ENCODE measurements around the gene PCGF3. TPM values are rescaled to one million over a fixed set of nuclear protein-coding genes. Genes with fewer than 3 reads are reported as not detected.

Gene PCGF3
- total RNA-seq, 6 experiments from 2014 or later = 13.0 to 23.5 (median 14.7) TPM

DNA sequence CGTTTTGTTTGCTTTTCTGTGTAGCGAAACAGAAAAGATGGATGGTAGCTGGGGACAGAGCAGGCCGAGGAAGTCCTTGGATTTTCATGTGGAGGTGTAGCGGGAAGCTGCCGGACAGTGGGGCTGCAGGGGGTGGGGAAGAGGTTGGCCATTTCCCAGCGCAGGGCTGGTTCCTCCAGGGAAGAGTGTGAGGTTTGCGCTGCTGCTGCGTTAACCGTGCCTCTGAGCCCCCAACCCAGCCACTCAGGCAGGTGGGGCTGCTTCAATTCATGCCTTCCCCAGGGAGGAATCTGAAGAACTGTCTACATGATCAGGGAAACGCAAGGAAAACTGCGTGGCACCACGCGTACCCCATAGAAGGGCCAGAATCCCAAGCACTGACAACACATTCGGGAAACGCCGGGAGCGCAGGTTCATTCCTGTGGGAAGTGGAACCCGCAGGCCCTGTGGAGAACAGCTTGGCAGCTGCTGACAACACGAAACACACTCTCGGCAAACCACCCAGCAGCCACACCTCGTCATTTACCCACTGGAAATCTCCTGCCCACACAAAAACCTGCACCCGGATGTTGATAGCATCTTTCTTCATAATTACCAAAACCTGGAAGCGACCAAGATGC, 57.7 kb downstream of the PCGF3 start:
- H3K4me3 ChIP-seq = no peak overlapping the region
- no peaks in the 10 kb centered on the region for H3K9me3 ChIP-seq
- intact Hi-C loops (cut with DNase I) = no loop called here
- H3K27ac ChIP-seq = no peak overlapping the region
- DNase-seq = peak in 1 of 3 donors; percentile 55
- no peak for ATAC-seq
- no peak for TF ChIP-seq POLR2A (IDR thresholded peaks at IDR 0.05)
- TF ChIP-seq, protein P1, sequence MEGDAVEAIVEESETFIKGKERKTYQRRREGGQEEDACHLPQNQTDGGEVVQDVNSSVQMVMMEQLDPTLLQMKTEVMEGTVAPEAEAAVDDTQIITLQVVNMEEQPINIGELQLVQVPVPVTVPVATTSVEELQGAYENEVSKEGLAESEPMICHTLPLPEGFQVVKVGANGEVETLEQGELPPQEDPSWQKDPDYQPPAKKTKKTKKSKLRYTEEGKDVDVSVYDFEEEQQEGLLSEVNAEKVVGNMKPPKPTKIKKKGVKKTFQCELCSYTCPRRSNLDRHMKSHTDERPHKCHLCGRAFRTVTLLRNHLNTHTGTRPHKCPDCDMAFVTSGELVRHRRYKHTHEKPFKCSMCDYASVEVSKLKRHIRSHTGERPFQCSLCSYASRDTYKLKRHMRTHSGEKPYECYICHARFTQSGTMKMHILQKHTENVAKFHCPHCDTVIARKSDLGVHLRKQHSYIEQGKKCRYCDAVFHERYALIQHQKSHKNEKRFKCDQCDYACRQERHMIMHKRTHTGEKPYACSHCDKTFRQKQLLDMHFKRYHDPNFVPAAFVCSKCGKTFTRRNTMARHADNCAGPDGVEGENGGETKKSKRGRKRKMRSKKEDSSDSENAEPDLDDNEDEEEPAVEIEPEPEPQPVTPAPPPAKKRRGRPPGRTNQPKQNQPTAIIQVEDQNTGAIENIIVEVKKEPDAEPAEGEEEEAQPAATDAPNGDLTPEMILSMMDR (IDR thresholded peaks at IDR 0.05) = no peak
- H3K36me3 ChIP-seq = peaks cover 0 to 27% (median 4%) of the 10 kb centered on the region in 4 donors
- peaks cover 0 to 19% (median 4%) of the 10 kb centered on the region in 4 donors for H3K4me1 ChIP-seq
- WGBS (ENCODE audit: insufficient coverage, low coverage, low lambda C conversion rate, missing lambda C conversion rate) = 86% methylated on average over 8 of the region's 23 CpGs
- H3K27me3 ChIP-seq = no peaks in the 10 kb centered on the region

DNA sequence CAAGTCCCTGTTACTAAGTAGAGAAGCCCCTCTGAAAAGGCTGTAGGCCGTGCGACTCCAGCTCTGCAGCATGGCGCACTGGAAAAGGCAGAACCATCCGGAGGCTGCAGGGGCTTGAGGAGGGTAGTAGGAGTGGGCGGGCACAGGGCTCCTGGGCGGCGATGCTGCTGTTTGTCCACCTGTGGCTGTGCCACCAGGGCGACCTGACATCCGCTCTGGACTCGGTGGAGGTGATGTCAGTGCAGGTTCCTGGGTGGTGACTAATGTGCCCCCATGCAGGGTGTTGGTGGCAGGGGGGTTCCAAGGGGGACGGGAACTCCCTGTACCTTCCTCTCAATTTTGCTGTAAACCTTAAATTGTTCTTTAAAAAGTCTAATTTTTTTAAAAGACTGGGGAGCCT, 58.3 kb downstream of the PCGF3 start:
- H3K36me3 ChIP-seq = peaks cover 0 to 27% (median 4%) of the 10 kb centered on the region in 4 donors
- no peak for TF ChIP-seq POLR2A (IDR thresholded peaks at IDR 0.05)
- TF ChIP-seq, protein P1 (IDR thresholded peaks at IDR 0.05) = no peak
- intact Hi-C loops (cut with DNase I) = no loop called here
- no peaks in the 10 kb centered on the region for H3K9me3 ChIP-seq
- H3K4me3 ChIP-seq = no peak overlapping the region
- DNase-seq (peak in 2 of 3 donors; percentile 34 to 53), ATAC-seq (peak; percentile 4 to 17 (median 12))
- H3K27ac ChIP-seq = no peak overlapping the region
- H3K27me3 ChIP-seq = no peaks in the 10 kb centered on the region
- 33% methylated on average over 1 of the region's 11 CpGs for WGBS (ENCODE audit: insufficient coverage, low coverage, low lambda C conversion rate, missing lambda C conversion rate)
- peaks cover 0 to 19% (median 4%) of the 10 kb centered on the region in 4 donors for H3K4me1 ChIP-seq

DNA sequence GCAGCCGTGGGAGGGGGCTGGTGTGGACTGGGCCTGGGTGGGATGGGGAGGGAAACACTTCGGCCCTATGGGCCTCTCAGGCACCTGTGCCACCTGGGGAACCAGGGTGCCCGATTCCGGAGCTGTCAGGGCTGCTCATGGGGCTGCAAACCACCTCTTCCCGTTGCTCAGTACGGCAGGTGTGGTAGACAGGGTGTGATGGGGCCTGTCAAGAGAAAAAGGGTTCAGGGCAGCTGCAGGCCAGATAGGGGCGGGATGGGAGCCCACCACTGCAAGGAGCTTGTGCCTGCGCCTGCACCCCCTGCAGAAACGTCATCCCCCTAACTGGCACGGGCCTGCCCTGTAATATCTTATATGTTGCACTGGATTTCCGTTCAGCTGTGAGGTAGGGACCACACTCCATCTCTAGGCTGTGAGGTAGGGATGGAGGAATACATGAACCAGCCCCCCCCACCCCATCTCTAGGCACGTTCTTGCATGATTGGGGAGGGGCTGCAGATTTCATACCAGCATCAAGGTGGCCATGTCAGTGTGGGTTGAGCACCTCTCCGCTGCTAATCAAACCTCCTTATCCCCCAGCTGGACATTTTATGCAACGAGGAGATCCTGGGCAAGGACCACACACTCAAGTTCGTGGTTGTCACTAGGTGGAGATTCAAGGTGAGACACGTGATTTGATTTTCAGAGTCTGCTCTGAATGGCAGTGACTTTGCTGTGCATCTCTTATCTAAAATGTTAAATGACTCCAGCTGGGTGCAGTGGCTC, 59.0 kb downstream of the PCGF3 start:
- H3K27ac ChIP-seq = no peak overlapping the region
- intact Hi-C loops (cut with DNase I) = no loop called here
- TF ChIP-seq, protein P1 (IDR thresholded peaks at IDR 0.05) = no peak
- peak; percentile 8 for TF ChIP-seq POLR2A (IDR thresholded peaks at IDR 0.05)
- peak in 2 of 3 donors; percentile 39 to 49 for DNase-seq
- H3K4me1 ChIP-seq = peaks cover 0 to 19% (median 4%) of the 10 kb centered on the region in 4 donors
- H3K27me3 ChIP-seq = no peaks in the 10 kb centered on the region
- peak; percentile 6 to 19 (median 9) for ATAC-seq
- 76% methylated on average over 7 of the region's 16 CpGs for WGBS (ENCODE audit: insufficient coverage, low coverage, low lambda C conversion rate, missing lambda C conversion rate)
- peaks cover 0 to 29% (median 4%) of the 10 kb centered on the region in 4 donors for H3K36me3 ChIP-seq
- H3K4me3 ChIP-seq = no peak overlapping the region
- no peaks in the 10 kb centered on the region for H3K9me3 ChIP-seq

DNA sequence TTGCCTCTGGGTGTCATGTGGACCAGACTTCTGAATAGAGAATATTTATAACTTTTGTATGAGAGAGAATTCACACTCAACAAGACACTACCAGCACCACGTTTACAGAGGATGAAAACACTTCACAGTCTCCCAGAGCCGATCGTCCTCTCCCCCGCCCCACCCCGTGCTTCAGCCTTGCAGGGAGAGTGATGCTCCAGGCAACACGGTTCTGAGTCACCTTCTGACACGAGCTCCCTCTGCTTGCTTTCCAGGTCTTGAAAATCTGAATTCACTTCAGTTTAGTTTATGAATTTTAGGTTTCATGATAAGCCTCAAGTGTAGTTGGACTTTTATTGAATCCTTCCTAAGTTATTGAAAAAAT, 60.5 kb downstream of the PCGF3 start:
- no peak for TF ChIP-seq POLR2A (IDR thresholded peaks at IDR 0.05)
- ATAC-seq (peak; percentile 3 to 14 (median 5)), DNase-seq (no peak)
- Histone ChIP-seq H3K27ac (no peak overlapping the region), H3K36me3 (peaks cover 0 to 32% (median 5%) of the 10 kb centered on the region in 4 donors), H3K27me3 (no peaks in the 10 kb centered on the region), H3K4me3 (no peak overlapping the region), H3K9me3 (no peaks in the 10 kb centered on the region), H3K4me1 (peaks cover 0 to 19% (median 4%) of the 10 kb centered on the region in 4 donors)
- WGBS (ENCODE audit: insufficient coverage, low coverage, low lambda C conversion rate, missing lambda C conversion rate) = 68% methylated on average over 6 of the region's 7 CpGs
- intact Hi-C loops (cut with DNase I) = no loop called here

Data from right lobe of liver (tissue), 6 donors.